Body of pancreas (tissue), 4 donors: ENCODE measurements around the gene CHSY1. TPM values are rescaled to one million over a fixed set of nuclear protein-coding genes. Genes with fewer than 3 reads are reported as not detected.

Experiments used
- ATAC-seq: fragments of 150-250 bp; one replicate; pipeline ENCODE4 v1.9.1; 2016
- DNase-seq, 4 donors: peaks; one replicate each; pipeline ENCODE4 v3.0.0-alpha.2; 2019
- H3K27ac ChIP-seq, 4 donors: fragments of 200-600 bp; sonication (generic); 1 replicate in 3 of 4; 2 replicates in 1 of 4; pipeline versions ENCODE4 v1.5.1 to v1.6.1; 2016 to 2019; ENCODE audit warnings: mild to moderate bottlenecking in 1 of 4, mixed read lengths in 1 of 4, moderate library complexity in 1 of 4
- H3K27me3 ChIP-seq, 2 donors: fragments of 200-600 bp; sonication (generic); one replicate each; pipeline ENCODE4 v1.6.0; 2016; ENCODE audit warnings: mild to moderate bottlenecking in 1 of 2
- H3K36me3 ChIP-seq, 2 donors: fragments of 200-600 bp; sonication (generic); replicated peaks in 1 of 2; 2 replicates each; pipeline ENCODE4 v1.5.1; 2016; ENCODE audit warnings: low read depth in 2 of 2; ENCODE audit not compliant: insufficient read depth in 1 of 2
- H3K4me1 ChIP-seq: fragments of 200-600 bp; sonication (generic); one replicate; pipeline ENCODE4 v1.6.0; 2016
- H3K4me3 ChIP-seq, 2 donors: fragments of 200-600 bp; sonication (generic); 1 replicate in 1 of 2; 2 replicates in 1 of 2; pipeline ENCODE4 v1.5.1; 2016 to 2019
- H3K9me3 ChIP-seq, 3 donors: fragments of 200-600 bp; sonication (generic); 1 replicate in 2 of 3; 2 replicates in 1 of 3; pipeline ENCODE4 v1.5.1; 2016
- POLR2A ChIP-seq, 3 donors: fragments of 450-650 bp; IDR thresholded peaks; one replicate each; pipeline ENCODE4 v1.6.1; 2016; ENCODE audit warnings: antibody characterized with exemption in 3 of 3, mild to moderate bottlenecking in 2 of 3
- WGBS, 2 donors: methylation state at CpG; one replicate each; pipeline ENCODE4 v1.1.5; 2017; 5-methylcytosine and 5-hydroxymethylcytosine counted together
- intact Hi-C: fragments of 100-400 bp; cut with DNase I; formaldehyde crosslinking; loops from one replicate; pipeline ENCODE4 v1.15.1; 2023
- total RNA-seq, 2 donors: library from RNA; depleted of rRNA; stranded (reverse); fragments of >200 nt; gene quantifications; one replicate each; pipeline ENCODE4 v1.1.0, GENCODE V29; 2016
- TF ChIP-seq, protein P1 (sequence below), 7 experiments: fragments of 450-650 bp in 4 of 7; fragments of 200-600 bp in 3 of 7; sonication (generic) in 3 of 7; IDR thresholded peaks; one replicate each; pipeline ENCODE4 v1.5.1; 2016 to 2019; ENCODE audit warnings: antibody characterized with exemption in 7 of 7

Gene CHSY1
- total RNA-seq, 2 donors from 2014 or later: 7.8 to 12.2 TPM

DNA sequence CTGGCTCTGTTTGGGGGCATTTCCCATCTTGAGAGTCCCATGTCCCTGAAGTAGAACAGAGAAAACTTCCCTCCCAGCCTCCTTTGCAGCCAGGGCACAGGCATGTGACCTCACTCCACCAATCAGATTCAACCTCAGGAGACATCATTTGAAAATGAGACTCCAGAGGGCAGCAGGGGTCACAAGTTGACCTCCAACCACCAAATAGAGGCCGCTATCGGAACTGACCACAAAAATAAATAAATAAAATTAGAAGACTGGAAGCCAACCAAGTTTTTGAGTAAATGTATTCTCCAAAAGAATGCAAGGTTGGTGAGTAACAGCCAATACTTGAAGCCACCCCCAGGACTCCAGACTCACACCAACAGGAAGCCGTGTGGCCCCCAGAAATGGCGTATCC lies 106.5 kb downstream of the CHSY1 start:
- DNase-seq (no peak), ATAC-seq (no peak)
- H3K9me3 ChIP-seq: no peaks in the 10 kb centered on the region
- no peaks in the 10 kb centered on the region for H3K4me1 ChIP-seq
- no peak overlapping the region for H3K4me3 ChIP-seq
- TF ChIP-seq POLR2A (IDR thresholded peaks at IDR 0.05): no peak
- TF ChIP-seq, protein P1, sequence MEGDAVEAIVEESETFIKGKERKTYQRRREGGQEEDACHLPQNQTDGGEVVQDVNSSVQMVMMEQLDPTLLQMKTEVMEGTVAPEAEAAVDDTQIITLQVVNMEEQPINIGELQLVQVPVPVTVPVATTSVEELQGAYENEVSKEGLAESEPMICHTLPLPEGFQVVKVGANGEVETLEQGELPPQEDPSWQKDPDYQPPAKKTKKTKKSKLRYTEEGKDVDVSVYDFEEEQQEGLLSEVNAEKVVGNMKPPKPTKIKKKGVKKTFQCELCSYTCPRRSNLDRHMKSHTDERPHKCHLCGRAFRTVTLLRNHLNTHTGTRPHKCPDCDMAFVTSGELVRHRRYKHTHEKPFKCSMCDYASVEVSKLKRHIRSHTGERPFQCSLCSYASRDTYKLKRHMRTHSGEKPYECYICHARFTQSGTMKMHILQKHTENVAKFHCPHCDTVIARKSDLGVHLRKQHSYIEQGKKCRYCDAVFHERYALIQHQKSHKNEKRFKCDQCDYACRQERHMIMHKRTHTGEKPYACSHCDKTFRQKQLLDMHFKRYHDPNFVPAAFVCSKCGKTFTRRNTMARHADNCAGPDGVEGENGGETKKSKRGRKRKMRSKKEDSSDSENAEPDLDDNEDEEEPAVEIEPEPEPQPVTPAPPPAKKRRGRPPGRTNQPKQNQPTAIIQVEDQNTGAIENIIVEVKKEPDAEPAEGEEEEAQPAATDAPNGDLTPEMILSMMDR (IDR thresholded peaks at IDR 0.05): no peak
- no peaks in the 10 kb centered on the region for H3K36me3 ChIP-seq
- intact Hi-C loops: no loop called here
- 87 to 93% methylated on average over 4 of the region's 4 CpGs for WGBS, 2 donors
- no peak overlapping the region for H3K27ac ChIP-seq
- H3K27me3 ChIP-seq: no peaks in the 10 kb centered on the region

DNA sequence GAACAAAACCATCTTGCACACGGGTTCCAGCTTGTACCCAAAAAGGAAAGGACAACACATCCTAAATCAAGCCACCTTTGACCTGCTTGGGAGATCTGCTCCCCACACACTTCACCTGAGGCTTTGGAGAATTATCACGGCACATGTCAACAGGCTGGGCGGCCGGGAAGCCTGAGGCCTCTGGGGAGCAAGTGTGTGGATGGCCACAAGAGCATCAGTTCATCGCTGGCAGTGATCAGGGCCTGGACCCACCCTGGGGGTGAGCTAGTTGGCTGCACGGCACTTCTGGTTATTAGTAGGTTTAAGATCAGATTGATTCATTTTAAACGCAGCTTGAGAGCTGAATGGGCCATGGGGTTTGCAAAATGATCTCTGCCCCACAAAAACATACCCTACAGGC lies 108.5 kb downstream of the CHSY1 start:
- no peaks in the 10 kb centered on the region for H3K27me3 ChIP-seq
- DNase-seq (no peak), ATAC-seq (no peak)
- H3K4me1 ChIP-seq: no peaks in the 10 kb centered on the region
- H3K9me3 ChIP-seq: no peaks in the 10 kb centered on the region
- H3K4me3 ChIP-seq: no peak overlapping the region
- H3K36me3 ChIP-seq: no peaks in the 10 kb centered on the region
- 82 to 84% methylated on average over 3 to 7 of the region's 7 CpGs for WGBS, 2 donors
- TF ChIP-seq POLR2A (IDR thresholded peaks at IDR 0.05): no peak
- TF ChIP-seq, protein P1 (IDR thresholded peaks at IDR 0.05): no peak
- intact Hi-C loops: no loop called here
- no peak overlapping the region for H3K27ac ChIP-seq

DNA sequence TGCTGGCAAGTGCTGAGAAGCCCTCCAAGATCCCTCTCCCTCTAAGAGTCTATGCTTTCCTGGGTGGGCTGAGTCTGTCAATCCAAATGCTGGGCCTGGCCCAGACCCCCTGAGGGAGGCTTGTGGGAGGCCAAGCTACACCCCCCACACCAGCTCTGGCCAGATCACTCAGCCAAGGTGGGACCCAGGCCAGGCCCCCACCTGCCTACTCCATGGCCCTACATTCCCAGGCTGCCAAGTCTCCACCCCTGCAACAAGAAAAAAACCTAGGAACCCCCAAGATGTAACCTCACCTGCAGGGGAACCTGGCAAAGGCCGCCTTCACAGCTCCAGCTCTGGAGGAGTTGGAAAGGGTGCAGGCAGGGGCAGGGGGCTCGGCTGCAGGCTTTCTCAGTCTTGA lies 109.1 kb downstream of the CHSY1 start:
- DNase-seq: no peak
- no peak overlapping the region for H3K27ac ChIP-seq
- 67 to 83% methylated on average over 2 of the region's 2 CpGs for WGBS, 2 donors
- no peaks in the 10 kb centered on the region for H3K9me3 ChIP-seq
- no peaks in the 10 kb centered on the region for H3K4me1 ChIP-seq
- no peak overlapping the region for H3K4me3 ChIP-seq
- no peaks in the 10 kb centered on the region for H3K36me3 ChIP-seq
- intact Hi-C loops: no loop called here
- no peaks in the 10 kb centered on the region for H3K27me3 ChIP-seq
- TF ChIP-seq, protein P1 (IDR thresholded peaks at IDR 0.05): no peak
- TF ChIP-seq POLR2A (IDR thresholded peaks at IDR 0.05): no peak
- ATAC-seq: no peak

DNA sequence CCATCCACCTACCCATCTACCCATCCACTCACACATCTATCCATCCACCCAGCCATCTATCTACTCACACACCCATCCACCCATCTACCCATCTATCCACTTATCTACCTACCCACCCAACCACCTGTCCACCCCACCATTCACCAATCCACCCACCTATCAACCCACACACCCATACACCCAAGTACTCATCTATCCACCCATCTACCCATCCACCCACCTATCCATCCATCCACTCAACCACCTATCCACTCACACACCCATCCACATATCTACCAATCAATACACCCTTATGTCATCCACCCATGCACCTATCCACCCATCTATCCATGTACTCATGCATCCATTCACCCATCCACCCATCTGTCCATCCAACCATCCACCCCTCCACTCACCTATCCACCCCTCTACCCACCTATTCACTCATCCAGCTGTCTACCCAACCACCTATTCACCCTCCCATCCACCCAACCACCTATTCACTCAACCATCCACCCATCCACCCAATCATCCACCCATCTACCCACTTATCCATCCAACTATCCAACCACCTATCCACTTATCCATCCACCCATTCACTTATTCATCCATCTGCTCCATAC lies 109.8 kb downstream of the CHSY1 start:
- ATAC-seq: no peak
- Histone ChIP-seq H3K27me3 (no peaks in the 10 kb centered on the region), H3K27ac (no peak overlapping the region), H3K36me3 (no peaks in the 10 kb centered on the region), H3K4me1 (no peaks in the 10 kb centered on the region), H3K9me3 (no peaks in the 10 kb centered on the region), H3K4me3 (no peak overlapping the region)
- DNase-seq: no peak
- no peak for TF ChIP-seq POLR2A (IDR thresholded peaks at IDR 0.05)
- TF ChIP-seq, protein P1 (IDR thresholded peaks at IDR 0.05): no peak
- intact Hi-C loops: no loop called here

DNA sequence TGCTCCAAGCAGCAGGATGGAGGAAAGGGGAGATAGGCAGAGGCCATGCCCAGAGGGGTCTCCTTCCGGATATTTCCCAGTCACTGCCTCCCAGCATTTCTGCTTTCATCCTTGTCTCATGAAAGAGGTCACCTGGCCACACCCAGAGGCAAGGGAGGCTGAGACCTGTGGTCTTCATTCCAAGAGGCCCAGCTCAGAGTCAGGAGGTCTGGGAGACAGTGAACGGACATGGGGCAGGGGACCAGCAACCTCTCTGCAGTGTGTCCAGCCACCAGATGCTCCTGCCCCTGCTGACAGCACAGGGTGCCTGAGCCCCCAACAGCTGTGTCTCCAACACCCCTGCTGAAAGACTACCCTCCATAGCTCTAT lies 111.2 kb downstream of the CHSY1 start:
- H3K4me3 ChIP-seq: no peak overlapping the region
- no peaks in the 10 kb centered on the region for H3K9me3 ChIP-seq
- WGBS, 2 donors: 55% methylated on average over 2 of the region's 2 CpGs; no CpG with 5 or more reads in 1 of the 2 donors
- no peaks in the 10 kb centered on the region for H3K27me3 ChIP-seq
- H3K27ac ChIP-seq: no peak overlapping the region
- H3K4me1 ChIP-seq: no peaks in the 10 kb centered on the region
- ATAC-seq: no peak
- intact Hi-C loops: no loop called here
- no peak for TF ChIP-seq POLR2A (IDR thresholded peaks at IDR 0.05)
- TF ChIP-seq, protein P1 (IDR thresholded peaks at IDR 0.05): no peak
- no peak for DNase-seq
- no peaks in the 10 kb centered on the region for H3K36me3 ChIP-seq
